Inflammatory macrophage treated with lipopolysaccharide for 4 hours (primary cell): ENCODE data around the gene PTPN2.

Experiments
- DNase-seq: peaks from one replicate; pipeline ENCODE4 v3.0.0-alpha.2; 2020

Gene PTPN2

GRCh38 chr18:12857215-12857905 lies 26.7 kb downstream of the PTPN2 start:
- no peak for DNase-seq

GRCh38 chr18:12855916-12856315 lies 28.1 kb downstream of the PTPN2 start:
- no peak for DNase-seq

GRCh38 chr18:12852566-12853315 lies 31.3 kb downstream of the PTPN2 start:
- no peak for DNase-seq

GRCh38 chr18:12851716-12852115 lies 32.3 kb downstream of the PTPN2 start:
- DNase-seq, result no peak

GRCh38 chr18:12849548-12849947 lies 34.5 kb downstream of the PTPN2 start:
- no peak for DNase-seq

GRCh38 chr18:12848405-12848804 lies 35.6 kb downstream of the PTPN2 start:
- DNase-seq, result no peak

- DNase-seq, result no peak
These were observed 39.6 kb downstream of the PTPN2 start for GRCh38 chr18:12844391-12844790.

- no peak for DNase-seq
These were observed 40.4 kb downstream of the PTPN2 start for GRCh38 chr18:12843420-12844350.

- DNase-seq, result no peak
These were observed 41.3 kb downstream of the PTPN2 start for GRCh38 chr18:12842459-12843380.

GRCh38 chr18:12841070-12841469 lies 43.0 kb downstream of the PTPN2 start:
- DNase-seq, result no peak

GRCh38 chr18:12840382-12840781 lies 43.7 kb downstream of the PTPN2 start:
- peak; percentile 41 for DNase-seq

GRCh38 chr18:12839526-12840196 lies 44.4 kb downstream of the PTPN2 start:
- peak; percentile 83 for DNase-seq

GRCh38 chr18:12839057-12839525 lies 44.9 kb downstream of the PTPN2 start:
- DNase-seq, result peak; percentile 88

GRCh38 chr18:12838178-12838634 lies 45.8 kb downstream of the PTPN2 start:
- peak; percentile 90 for DNase-seq

- DNase-seq, result peak; percentile 44
These were observed 46.3 kb downstream of the PTPN2 start for GRCh38 chr18:12837747-12838146.

GRCh38 chr18:12836551-12836950 lies 47.5 kb downstream of the PTPN2 start:
- DNase-seq, result no peak

GRCh38 chr18:12828116-12829051 lies 55.7 kb downstream of the PTPN2 start:
- DNase-seq, result no peak

- no peak for DNase-seq
These were observed 56.4 kb downstream of the PTPN2 start for GRCh38 chr18:12827588-12827987.

- DNase-seq, result no peak
These were observed 58.8 kb downstream of the PTPN2 start for GRCh38 chr18:12825230-12825629.

- no peak for DNase-seq
These were observed 60.1 kb downstream of the PTPN2 start for GRCh38 chr18:12823892-12824291.
